ENCODE results near the gene ATG7. TPM values are rescaled to one million over a fixed set of nuclear protein-coding genes. Genes with fewer than 3 reads are reported as not detected.
"Not testable (repeated sequence)": the region's sequence is repeated elsewhere in the genome, so short reads cannot be mapped to it uniquely, and the experiment has no call there.

The ATG7 gene
- total RNA-seq, 1 donor from 2014 or later: 48.5 TPM

- H3K27me3 ChIP-seq: no peaks in the 10 kb centered on the region
- H3K9me3 ChIP-seq: no peaks in the 10 kb centered on the region
- no peak for TF ChIP-seq CTCF (IDR thresholded peaks at IDR 0.05)
- H3K4me3 ChIP-seq: no peak overlapping the region
- peaks cover 13 to 36% of the 10 kb centered on the region in 2 donors for H3K4me1 ChIP-seq
- no peaks in the 10 kb centered on the region for H3K36me3 ChIP-seq
- H3K27ac ChIP-seq: peak overlapping the region; percentile 87 to 88
- intact Hi-C loops (cut with DNase I): loop anchor here (2.0 kb wide), 1 partner anchor 27 kb away; no protein-coding TSS in a partner anchor
- DNase-seq (ENCODE audit: low spot score in 2 of 2): no peak
Observed at GRCh38 chr3:11481556-11481955, 209.4 kb downstream of the ATG7 start.

- DNase-seq (ENCODE audit: low spot score in 2 of 2): peak in 1 of 2 donors; percentile 73
- Histone ChIP-seq H3K27me3 (no peaks in the 10 kb centered on the region), H3K27ac (peak overlapping the region; percentile 87 to 88), H3K4me3 (no peak overlapping the region), H3K9me3 (no peaks in the 10 kb centered on the region), H3K4me1 (peaks cover 12 to 34% of the 10 kb centered on the region in 2 donors), H3K36me3 (no peaks in the 10 kb centered on the region)
- intact Hi-C loops (cut with DNase I): no loop called here
- TF ChIP-seq CTCF (IDR thresholded peaks at IDR 0.05): no peak
Observed at GRCh38 chr3:11482021-11482420, 209.8 kb downstream of the ATG7 start.

- intact Hi-C loops (cut with DNase I); H3K27me3 ChIP-seq; H3K9me3 ChIP-seq; DNase-seq (ENCODE audit: low spot score in 2 of 2); H3K36me3 ChIP-seq; H3K4me1 ChIP-seq; H3K4me3 ChIP-seq; H3K27ac ChIP-seq: not testable (repeated sequence)
Observed at GRCh38 chr3:11488356-11488755, 216.2 kb downstream of the ATG7 start.

GRCh38 chr3:11494131-11494916, 222.1 kb downstream of the ATG7 start:
- no peak for DNase-seq (ENCODE audit: low spot score in 2 of 2)
- no peak for TF ChIP-seq CTCF (IDR thresholded peaks at IDR 0.05)
- intact Hi-C loops (cut with DNase I): no loop called here

GRCh38 chr3:11495948-11496557, 223.9 kb downstream of the ATG7 start:
- H3K36me3 ChIP-seq: no peaks in the 10 kb centered on the region
- no peaks in the 10 kb centered on the region for H3K27me3 ChIP-seq
- peaks cover 6 to 27% of the 10 kb centered on the region in 2 donors for H3K4me1 ChIP-seq
- TF ChIP-seq CTCF (IDR thresholded peaks at IDR 0.05): no peak
- intact Hi-C loops (cut with DNase I): no loop called here
- H3K4me3 ChIP-seq: no peak overlapping the region
- H3K9me3 ChIP-seq: no peaks in the 10 kb centered on the region
- DNase-seq (ENCODE audit: low spot score in 2 of 2): no peak
- peak overlapping the region; percentile 69 to 70 for H3K27ac ChIP-seq

More at GRCh38 chr3:11494131-11494916, 222.1 kb downstream of the ATG7 start:
- Histone ChIP-seq H3K4me3 (no peak overlapping the region), H3K27me3 (no peaks in the 10 kb centered on the region), H3K4me1 (peaks cover 6 to 25% of the 10 kb centered on the region in 2 donors), H3K9me3 (no peaks in the 10 kb centered on the region), H3K36me3 (no peaks in the 10 kb centered on the region), H3K27ac (peak overlapping the region in 1 of 2 donors; percentile 70)

GRCh38 chr3:11498177-11498576, 226.0 kb downstream of the ATG7 start:
- Histone ChIP-seq H3K27ac (peak overlapping the region; percentile 66 to 72), H3K27me3 (no peaks in the 10 kb centered on the region), H3K36me3 (no peaks in the 10 kb centered on the region), H3K9me3 (no peaks in the 10 kb centered on the region), H3K4me3 (no peak overlapping the region), H3K4me1 (peaks cover 6 to 27% of the 10 kb centered on the region in 2 donors)
- intact Hi-C loops (cut with DNase I): no loop called here
- no peak for DNase-seq (ENCODE audit: low spot score in 2 of 2)
- TF ChIP-seq CTCF (IDR thresholded peaks at IDR 0.05): no peak

All from ascending aorta (tissue), 2 donors.